ENCODE results near the gene CRACR2B. TPM values are rescaled to one million over a fixed set of nuclear protein-coding genes. Genes with fewer than 3 reads are reported as not detected.
A peak's percentile ranks its signal among the peaks of the same experiment; 100 is the strongest.

CRACR2B gene
- total RNA-seq, 1 experiment from 2014 or later, result 132 TPM

GRCh38 chr11:787084-787675 is 40.5 kb upstream of the CRACR2B start:
- Histone ChIP-seq H3K27ac (ENCODE audit: low read length) (no peak overlapping the region), H3K27me3 (ENCODE audit: control insufficient read depth, insufficient read depth, low read length) (no peaks in the 10 kb centered on the region), H3K4me1 (ENCODE audit: control insufficient read depth, insufficient read depth, low read length) (peaks cover 32% of the 10 kb centered on the region), H3K9me3 (ENCODE audit: control insufficient read depth, insufficient read depth, low read depth, low read length) (no peaks in the 10 kb centered on the region), H3K36me3 (ENCODE audit: control insufficient read depth, insufficient read depth, low read length) (peaks cover 2% of the 10 kb centered on the region; the same call in 1 of the 2 replicates), H3K4me3 (ENCODE audit: low read depth in 2 of 2, low read length in 2 of 2) (no peak overlapping the region)
- ATAC-seq (no peak), DNase-seq (ENCODE audit: low read depth, low spot score) (no peak)
- intact Hi-C loops (cut with micrococcal nuclease; ENCODE audit: unreplicated experiment), result no loop called here
- POLR2A ChIA-PET, result no interaction called here
- TF ChIP-seq, protein P1, sequence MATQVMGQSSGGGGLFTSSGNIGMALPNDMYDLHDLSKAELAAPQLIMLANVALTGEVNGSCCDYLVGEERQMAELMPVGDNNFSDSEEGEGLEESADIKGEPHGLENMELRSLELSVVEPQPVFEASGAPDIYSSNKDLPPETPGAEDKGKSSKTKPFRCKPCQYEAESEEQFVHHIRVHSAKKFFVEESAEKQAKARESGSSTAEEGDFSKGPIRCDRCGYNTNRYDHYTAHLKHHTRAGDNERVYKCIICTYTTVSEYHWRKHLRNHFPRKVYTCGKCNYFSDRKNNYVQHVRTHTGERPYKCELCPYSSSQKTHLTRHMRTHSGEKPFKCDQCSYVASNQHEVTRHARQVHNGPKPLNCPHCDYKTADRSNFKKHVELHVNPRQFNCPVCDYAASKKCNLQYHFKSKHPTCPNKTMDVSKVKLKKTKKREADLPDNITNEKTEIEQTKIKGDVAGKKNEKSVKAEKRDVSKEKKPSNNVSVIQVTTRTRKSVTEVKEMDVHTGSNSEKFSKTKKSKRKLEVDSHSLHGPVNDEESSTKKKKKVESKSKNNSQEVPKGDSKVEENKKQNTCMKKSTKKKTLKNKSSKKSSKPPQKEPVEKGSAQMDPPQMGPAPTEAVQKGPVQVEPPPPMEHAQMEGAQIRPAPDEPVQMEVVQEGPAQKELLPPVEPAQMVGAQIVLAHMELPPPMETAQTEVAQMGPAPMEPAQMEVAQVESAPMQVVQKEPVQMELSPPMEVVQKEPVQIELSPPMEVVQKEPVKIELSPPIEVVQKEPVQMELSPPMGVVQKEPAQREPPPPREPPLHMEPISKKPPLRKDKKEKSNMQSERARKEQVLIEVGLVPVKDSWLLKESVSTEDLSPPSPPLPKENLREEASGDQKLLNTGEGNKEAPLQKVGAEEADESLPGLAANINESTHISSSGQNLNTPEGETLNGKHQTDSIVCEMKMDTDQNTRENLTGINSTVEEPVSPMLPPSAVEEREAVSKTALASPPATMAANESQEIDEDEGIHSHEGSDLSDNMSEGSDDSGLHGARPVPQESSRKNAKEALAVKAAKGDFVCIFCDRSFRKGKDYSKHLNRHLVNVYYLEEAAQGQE (IDR thresholded peaks at IDR 0.05; ENCODE audit: insufficient read depth in 1 of 2, low read depth in 2 of 2, low read length in 1 of 2), result no peak
- TF ChIP-seq, protein P2, sequence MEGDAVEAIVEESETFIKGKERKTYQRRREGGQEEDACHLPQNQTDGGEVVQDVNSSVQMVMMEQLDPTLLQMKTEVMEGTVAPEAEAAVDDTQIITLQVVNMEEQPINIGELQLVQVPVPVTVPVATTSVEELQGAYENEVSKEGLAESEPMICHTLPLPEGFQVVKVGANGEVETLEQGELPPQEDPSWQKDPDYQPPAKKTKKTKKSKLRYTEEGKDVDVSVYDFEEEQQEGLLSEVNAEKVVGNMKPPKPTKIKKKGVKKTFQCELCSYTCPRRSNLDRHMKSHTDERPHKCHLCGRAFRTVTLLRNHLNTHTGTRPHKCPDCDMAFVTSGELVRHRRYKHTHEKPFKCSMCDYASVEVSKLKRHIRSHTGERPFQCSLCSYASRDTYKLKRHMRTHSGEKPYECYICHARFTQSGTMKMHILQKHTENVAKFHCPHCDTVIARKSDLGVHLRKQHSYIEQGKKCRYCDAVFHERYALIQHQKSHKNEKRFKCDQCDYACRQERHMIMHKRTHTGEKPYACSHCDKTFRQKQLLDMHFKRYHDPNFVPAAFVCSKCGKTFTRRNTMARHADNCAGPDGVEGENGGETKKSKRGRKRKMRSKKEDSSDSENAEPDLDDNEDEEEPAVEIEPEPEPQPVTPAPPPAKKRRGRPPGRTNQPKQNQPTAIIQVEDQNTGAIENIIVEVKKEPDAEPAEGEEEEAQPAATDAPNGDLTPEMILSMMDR (IDR thresholded peaks at IDR 0.05), result no peak
- TF ChIP-seq SIN3A (IDR thresholded peaks at IDR 0.05; ENCODE audit: borderline replicate concordance, insufficient read depth, low read depth, low read length) (no peak), POLR2AphosphoS5 (IDR thresholded peaks at IDR 0.05; ENCODE audit: low read depth, low read length) (peak; percentile 51; the same call in 1 of the 2 replicates)
- in situ Hi-C loops (cut with HindIII; ENCODE audit: low pct_unique_long_range_greater_than_20kb, low sequenced_read_pairs), result no loop called here
- CTCF ChIA-PET, result no interaction called here
- no TSS peak for BruUV-seq (replicated peaks)

GRCh38 chr11:788009-788640 is 39.6 kb upstream of the CRACR2B start:
- intact Hi-C loops (cut with micrococcal nuclease; ENCODE audit: unreplicated experiment), result no loop called here
- no TSS peak for BruUV-seq (replicated peaks)
- DNase-seq (ENCODE audit: low read depth, low spot score) (no peak), ATAC-seq (no peak)
- ChIA-PET CTCF (no interaction called here), POLR2A (no interaction called here)
- Histone ChIP-seq H3K36me3 (ENCODE audit: control insufficient read depth, insufficient read depth, low read length) (peaks cover 2% of the 10 kb centered on the region; the same call in 1 of the 2 replicates), H3K4me1 (ENCODE audit: control insufficient read depth, insufficient read depth, low read length) (peaks cover 33% of the 10 kb centered on the region), H3K27me3 (ENCODE audit: control insufficient read depth, insufficient read depth, low read length) (no peaks in the 10 kb centered on the region), H3K27ac (ENCODE audit: low read length) (no peak overlapping the region), H3K9me3 (ENCODE audit: control insufficient read depth, insufficient read depth, low read depth, low read length) (no peaks in the 10 kb centered on the region), H3K4me3 (ENCODE audit: low read depth in 2 of 2, low read length in 2 of 2) (no peak overlapping the region)
- TF ChIP-seq POLR2AphosphoS5 (IDR thresholded peaks at IDR 0.05; ENCODE audit: low read depth, low read length), result 0 out of 2 replicates have a peak, but pooled peaks have one; percentile 32
- no peak for TF ChIP-seq TCF7L2 (IDR thresholded peaks at IDR 0.05; ENCODE audit: low read depth, low read length)
- in situ Hi-C loops (cut with HindIII; ENCODE audit: low pct_unique_long_range_greater_than_20kb, low sequenced_read_pairs), result no loop called here

All from Panc1 (cell line).